HG02852 (cell line): ENCODE measurements around the gene MZF1.

Experiments
- ATAC-seq: cut with Tn5 transposase; IDR thresholded peaks from one replicate; pipeline ENCODE4 v1.9.1; 2021; ENCODE audit warnings: mild to moderate bottlenecking, moderate library complexity; ENCODE audit not compliant: unreplicated experiment

The MZF1 gene

GRCh38 chr19:58556622-58557220, 16.4 kb downstream of the MZF1 start:
- ATAC-seq, result no peak

- ATAC-seq, result no peak
Observed at GRCh38 chr19:58555920-58556621, 17.1 kb downstream of the MZF1 start.

- ATAC-seq, result no peak
Observed at GRCh38 chr19:58555369-58555885, 17.7 kb downstream of the MZF1 start.

GRCh38 chr19:58554494-58555368, 18.4 kb downstream of the MZF1 start, which contains the start of gene CHMP2A:
TSS of gene CHMP2A (minus strand) at chr19:58555105. CDS start at chr19:58554212, 893 bp downstream.
- ATAC-seq, result peak; percentile 35

- ATAC-seq, result no peak
Observed at GRCh38 chr19:58553799-58554493, 19.2 kb downstream of the MZF1 start.

GRCh38 chr19:58552655-58553054, 20.5 kb downstream of the MZF1 start:
- no peak for ATAC-seq

- no peak for ATAC-seq
Observed at GRCh38 chr19:58551577-58552471, 21.3 kb downstream of the MZF1 start.

- no peak for ATAC-seq
Observed at GRCh38 chr19:58551123-58551497, 22.0 kb downstream of the MZF1 start.

GRCh38 chr19:58550362-58551122, 22.6 kb downstream of the MZF1 start:
- no peak for ATAC-seq

GRCh38 chr19:58549664-58550361, 23.3 kb downstream of the MZF1 start:
- ATAC-seq, result no peak

GRCh38 chr19:58548859-58549663, 24.1 kb downstream of the MZF1 start:
- no peak for ATAC-seq

- ATAC-seq, result no peak
Observed at GRCh38 chr19:58547323-58548312, 25.5 kb downstream of the MZF1 start.

GRCh38 chr19:58546019-58546530, 27.1 kb downstream of the MZF1 start:
- ATAC-seq, result no peak

- ATAC-seq, result no peak
Observed at GRCh38 chr19:58545286-58546018, 27.7 kb downstream of the MZF1 start.

GRCh38 chr19:58544591-58545285, 28.4 kb downstream of the MZF1 start:
- peak; percentile 57 for ATAC-seq
